ENCODE results near the gene LAMA3.

DNA sequence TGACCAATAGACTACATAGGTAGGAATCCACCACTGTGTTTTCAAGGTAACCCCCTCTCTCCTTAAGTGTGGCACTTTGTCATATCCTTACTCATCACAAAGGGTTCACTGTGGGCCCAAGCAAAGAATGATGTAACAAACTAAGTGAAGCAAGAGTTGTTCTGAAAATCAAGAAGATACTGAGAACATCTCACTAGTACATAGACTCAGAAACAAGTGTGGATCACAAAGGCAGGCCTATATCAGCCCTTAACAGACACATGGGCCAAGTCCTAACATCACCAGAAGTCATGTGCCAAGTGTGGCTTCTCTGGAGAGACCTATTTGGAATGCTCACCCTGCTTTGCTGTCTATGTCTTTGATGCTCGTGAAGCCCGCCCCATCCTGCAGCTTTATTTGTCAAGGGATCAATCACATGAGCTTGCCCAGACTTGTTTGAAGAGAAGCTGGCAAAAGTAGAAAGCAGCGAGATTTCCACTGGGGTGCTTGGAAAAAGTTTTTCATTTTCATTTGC, 194.1 kb downstream of the LAMA3 start:
- TF ChIP-seq ZNF529 (tag by site-specific recombination; IDR thresholded peaks at IDR 0.05; ENCODE audit: insufficient replicate concordance) (no peak), ZNF202 (tag by site-specific recombination; IDR thresholded peaks at IDR 0.05; ENCODE audit: borderline replicate concordance) (no peak), ZNF133 (tag by site-specific recombination; IDR thresholded peaks at IDR 0.05) (no peak), BCL11A (tag by site-specific recombination; IDR thresholded peaks at IDR 0.05; ENCODE audit: low read depth) (no peak), ZNF138 (tag by site-specific recombination; IDR thresholded peaks at IDR 0.05; ENCODE audit: borderline replicate concordance) (no peak)
- TF ChIP-seq, protein P1, sequence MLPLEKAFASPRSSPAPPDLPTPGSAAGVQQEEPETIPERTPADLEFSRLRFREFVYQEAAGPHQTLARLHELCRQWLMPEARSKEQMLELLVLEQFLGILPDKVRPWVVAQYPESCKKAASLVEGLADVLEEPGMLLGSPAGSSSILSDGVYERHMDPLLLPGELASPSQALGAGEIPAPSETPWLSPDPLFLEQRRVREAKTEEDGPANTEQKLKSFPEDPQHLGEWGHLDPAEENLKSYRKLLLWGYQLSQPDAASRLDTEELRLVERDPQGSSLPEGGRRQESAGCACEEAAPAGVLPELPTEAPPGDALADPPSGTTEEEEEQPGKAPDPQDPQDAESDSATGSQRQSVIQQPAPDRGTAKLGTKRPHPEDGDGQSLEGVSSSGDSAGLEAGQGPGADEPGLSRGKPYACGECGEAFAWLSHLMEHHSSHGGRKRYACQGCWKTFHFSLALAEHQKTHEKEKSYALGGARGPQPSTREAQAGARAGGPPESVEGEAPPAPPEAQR (tag by site-specific recombination; IDR thresholded peaks at IDR 0.05) = no peak
- TF ChIP-seq, protein P2, sequence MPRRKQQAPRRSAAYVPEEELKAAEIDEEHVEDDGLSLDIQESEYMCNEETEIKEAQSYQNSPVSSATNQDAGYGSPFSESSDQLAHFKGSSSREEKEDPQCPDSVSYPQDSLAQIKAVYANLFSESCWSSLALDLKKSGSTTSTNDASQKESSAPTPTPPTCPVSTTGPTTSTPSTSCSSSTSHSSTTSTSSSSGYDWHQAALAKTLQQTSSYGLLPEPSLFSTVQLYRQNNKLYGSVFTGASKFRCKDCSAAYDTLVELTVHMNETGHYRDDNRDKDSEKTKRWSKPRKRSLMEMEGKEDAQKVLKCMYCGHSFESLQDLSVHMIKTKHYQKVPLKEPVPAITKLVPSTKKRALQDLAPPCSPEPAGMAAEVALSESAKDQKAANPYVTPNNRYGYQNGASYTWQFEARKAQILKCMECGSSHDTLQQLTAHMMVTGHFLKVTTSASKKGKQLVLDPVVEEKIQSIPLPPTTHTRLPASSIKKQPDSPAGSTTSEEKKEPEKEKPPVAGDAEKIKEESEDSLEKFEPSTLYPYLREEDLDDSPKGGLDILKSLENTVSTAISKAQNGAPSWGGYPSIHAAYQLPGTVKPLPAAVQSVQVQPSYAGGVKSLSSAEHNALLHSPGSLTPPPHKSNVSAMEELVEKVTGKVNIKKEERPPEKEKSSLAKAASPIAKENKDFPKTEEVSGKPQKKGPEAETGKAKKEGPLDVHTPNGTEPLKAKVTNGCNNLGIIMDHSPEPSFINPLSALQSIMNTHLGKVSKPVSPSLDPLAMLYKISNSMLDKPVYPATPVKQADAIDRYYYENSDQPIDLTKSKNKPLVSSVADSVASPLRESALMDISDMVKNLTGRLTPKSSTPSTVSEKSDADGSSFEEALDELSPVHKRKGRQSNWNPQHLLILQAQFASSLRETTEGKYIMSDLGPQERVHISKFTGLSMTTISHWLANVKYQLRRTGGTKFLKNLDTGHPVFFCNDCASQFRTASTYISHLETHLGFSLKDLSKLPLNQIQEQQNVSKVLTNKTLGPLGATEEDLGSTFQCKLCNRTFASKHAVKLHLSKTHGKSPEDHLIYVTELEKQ (tag by site-specific recombination; IDR thresholded peaks at IDR 0.05; ENCODE audit: borderline replicate concordance) = no peak
